Measurements from ENCODE around the gene EPM2A.

DNA sequence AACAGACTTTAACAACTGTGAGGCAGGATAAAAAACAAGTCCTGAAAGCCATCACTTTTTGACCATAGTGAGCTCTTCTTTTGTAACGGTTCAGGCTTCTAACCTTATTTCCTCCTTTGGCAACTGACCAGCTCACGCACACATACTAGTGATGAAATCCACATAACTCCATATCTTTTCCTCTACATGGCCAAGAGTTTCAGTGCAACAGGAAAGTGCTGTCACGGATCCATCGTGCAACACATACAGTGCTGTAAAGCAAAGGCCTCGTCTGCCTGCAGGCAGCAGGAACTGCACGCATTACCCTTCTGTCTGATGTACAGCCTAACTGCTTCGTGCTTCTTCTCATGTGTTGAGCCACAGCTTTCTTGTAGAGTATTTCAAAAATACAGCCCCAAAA lies 108.5 kb downstream of the EPM2A start:
- TF ChIP-seq, protein P1, sequence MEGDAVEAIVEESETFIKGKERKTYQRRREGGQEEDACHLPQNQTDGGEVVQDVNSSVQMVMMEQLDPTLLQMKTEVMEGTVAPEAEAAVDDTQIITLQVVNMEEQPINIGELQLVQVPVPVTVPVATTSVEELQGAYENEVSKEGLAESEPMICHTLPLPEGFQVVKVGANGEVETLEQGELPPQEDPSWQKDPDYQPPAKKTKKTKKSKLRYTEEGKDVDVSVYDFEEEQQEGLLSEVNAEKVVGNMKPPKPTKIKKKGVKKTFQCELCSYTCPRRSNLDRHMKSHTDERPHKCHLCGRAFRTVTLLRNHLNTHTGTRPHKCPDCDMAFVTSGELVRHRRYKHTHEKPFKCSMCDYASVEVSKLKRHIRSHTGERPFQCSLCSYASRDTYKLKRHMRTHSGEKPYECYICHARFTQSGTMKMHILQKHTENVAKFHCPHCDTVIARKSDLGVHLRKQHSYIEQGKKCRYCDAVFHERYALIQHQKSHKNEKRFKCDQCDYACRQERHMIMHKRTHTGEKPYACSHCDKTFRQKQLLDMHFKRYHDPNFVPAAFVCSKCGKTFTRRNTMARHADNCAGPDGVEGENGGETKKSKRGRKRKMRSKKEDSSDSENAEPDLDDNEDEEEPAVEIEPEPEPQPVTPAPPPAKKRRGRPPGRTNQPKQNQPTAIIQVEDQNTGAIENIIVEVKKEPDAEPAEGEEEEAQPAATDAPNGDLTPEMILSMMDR (conservative IDR thresholded peaks at IDR 0.05 in 1 of 2, IDR thresholded peaks at IDR 0.05 in 1 of 2; ENCODE audit: low read depth in 1 of 2, low read length in 2 of 2), result no peak
- no peak for TF ChIP-seq EZH2 (IDR thresholded peaks at IDR 0.05; ENCODE audit: low read length, missing control alignments)
